Suprapubic skin (tissue), 4 donors: ENCODE measurements around the gene TTC27. TPM values are rescaled to one million over a fixed set of nuclear protein-coding genes. Genes with fewer than 3 reads are reported as not detected.

Experiments
- DNase-seq, 2 donors: peaks; one replicate each; pipeline ENCODE4 v3.0.0-alpha.2; 2019; ENCODE audit warnings: low spot score in 2 of 2
- H3K27ac ChIP-seq: fragments of 200-600 bp; sonication (generic); one replicate; pipeline ENCODE4 v1.5.1; 2019
- H3K27me3 ChIP-seq: fragments of 200-600 bp; sonication (generic); one replicate; pipeline ENCODE4 v1.5.1; 2019
- H3K36me3 ChIP-seq: fragments of 200-600 bp; sonication (generic); one replicate; pipeline ENCODE4 v1.5.1; 2019
- H3K4me1 ChIP-seq: fragments of 200-600 bp; sonication (generic); one replicate; pipeline ENCODE4 v1.5.1; 2019
- H3K4me3 ChIP-seq: fragments of 200-600 bp; sonication (generic); one replicate; pipeline ENCODE4 v1.5.1; 2019; ENCODE audit warnings: mild to moderate bottlenecking
- H3K9me3 ChIP-seq: fragments of 200-600 bp; sonication (generic); one replicate; pipeline ENCODE4 v1.5.1; 2019
- EP300 ChIP-seq: sonication (generic); formaldehyde crosslinking; IDR thresholded peaks from one replicate; pipeline ENCODE4 v1.6.1; 2017; ENCODE audit warnings: antibody characterized with exemption
- POLR2A ChIP-seq, 2 donors: fragments of 450-650 bp; IDR thresholded peaks; one replicate each; pipeline ENCODE4 v1.6.1; 2017; ENCODE audit warnings: antibody characterized with exemption in 2 of 2, mild to moderate bottlenecking in 2 of 2, moderate library complexity in 2 of 2
- POLR2AphosphoS5 ChIP-seq, 3 donors: sonication (generic); formaldehyde crosslinking; IDR thresholded peaks; one replicate each; pipeline ENCODE4 v1.6.1; 2017; ENCODE audit warnings: antibody characterized with exemption in 3 of 3
- WGBS: methylation state at CpG from one replicate; pipeline ENCODE4 v1.1.5; 2018; 5-methylcytosine and 5-hydroxymethylcytosine counted together
- total RNA-seq, 4 donors: library from RNA; depleted of rRNA; stranded (reverse); fragments of >200 nt; gene quantifications; one replicate each; pipeline ENCODE4 v1.1.0, GENCODE V29; 2016
- TF ChIP-seq, protein P1 (sequence below), 2 donors: fragments of 200-600 bp in 1 of 2; fragments of 450-650 bp in 1 of 2; sonication (generic) in 1 of 2; IDR thresholded peaks; one replicate each; pipeline ENCODE4 v1.5.1; 2016 to 2019; ENCODE audit warnings: antibody characterized with exemption in 2 of 2, mild to moderate bottlenecking in 1 of 2, moderate library complexity in 1 of 2

The TTC27 gene
- total RNA-seq, 4 donors from 2014 or later: 14.0 to 32.7 (median 19.1) TPM

DNA sequence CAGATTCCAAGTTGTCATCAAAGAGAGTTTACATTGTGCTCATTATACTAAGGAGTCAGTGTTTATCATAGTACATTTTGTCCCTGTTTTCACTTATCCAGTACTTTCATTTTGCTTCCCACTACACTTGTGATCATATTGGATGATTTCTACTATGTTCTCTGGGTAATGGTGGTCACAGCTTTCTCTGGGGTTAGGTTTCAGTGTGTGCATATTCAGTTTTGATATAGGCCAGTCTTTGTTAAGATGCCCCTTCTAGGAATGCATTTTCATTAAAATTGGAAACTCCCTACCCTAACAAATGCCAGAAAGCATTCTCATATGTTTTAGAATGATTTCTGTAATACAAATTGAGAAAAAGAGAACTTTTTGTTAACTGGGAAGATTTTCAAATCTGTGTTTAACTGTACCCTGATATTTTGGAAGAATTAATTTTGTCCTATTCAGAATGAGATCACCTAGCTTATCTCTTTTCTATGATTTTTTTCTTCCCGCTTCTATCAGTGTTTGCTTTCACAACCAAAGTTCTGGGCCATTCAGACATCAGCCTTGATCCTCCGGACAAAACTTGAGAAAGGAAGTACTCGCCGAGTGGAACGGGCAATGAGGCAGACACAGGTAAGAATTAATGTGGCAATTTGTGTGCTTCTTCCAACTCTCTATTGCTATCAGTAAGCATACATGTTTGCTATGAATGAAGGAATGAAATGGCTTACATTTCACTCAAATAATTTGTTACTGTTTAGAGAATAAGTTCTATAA is 74.6 kb downstream of the TTC27 start:
- Histone ChIP-seq H3K27ac (no peak overlapping the region), H3K4me3 (no peak overlapping the region), H3K4me1 (no peaks in the 10 kb centered on the region), H3K27me3 (no peaks in the 10 kb centered on the region), H3K36me3 (peaks cover 22% of the 10 kb centered on the region), H3K9me3 (no peaks in the 10 kb centered on the region)
- 70% methylated on average over 5 of the region's 5 CpGs for WGBS
- DNase-seq: no peak
- no peak for TF ChIP-seq EP300
- TF ChIP-seq, protein P1, sequence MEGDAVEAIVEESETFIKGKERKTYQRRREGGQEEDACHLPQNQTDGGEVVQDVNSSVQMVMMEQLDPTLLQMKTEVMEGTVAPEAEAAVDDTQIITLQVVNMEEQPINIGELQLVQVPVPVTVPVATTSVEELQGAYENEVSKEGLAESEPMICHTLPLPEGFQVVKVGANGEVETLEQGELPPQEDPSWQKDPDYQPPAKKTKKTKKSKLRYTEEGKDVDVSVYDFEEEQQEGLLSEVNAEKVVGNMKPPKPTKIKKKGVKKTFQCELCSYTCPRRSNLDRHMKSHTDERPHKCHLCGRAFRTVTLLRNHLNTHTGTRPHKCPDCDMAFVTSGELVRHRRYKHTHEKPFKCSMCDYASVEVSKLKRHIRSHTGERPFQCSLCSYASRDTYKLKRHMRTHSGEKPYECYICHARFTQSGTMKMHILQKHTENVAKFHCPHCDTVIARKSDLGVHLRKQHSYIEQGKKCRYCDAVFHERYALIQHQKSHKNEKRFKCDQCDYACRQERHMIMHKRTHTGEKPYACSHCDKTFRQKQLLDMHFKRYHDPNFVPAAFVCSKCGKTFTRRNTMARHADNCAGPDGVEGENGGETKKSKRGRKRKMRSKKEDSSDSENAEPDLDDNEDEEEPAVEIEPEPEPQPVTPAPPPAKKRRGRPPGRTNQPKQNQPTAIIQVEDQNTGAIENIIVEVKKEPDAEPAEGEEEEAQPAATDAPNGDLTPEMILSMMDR (IDR thresholded peaks at IDR 0.05): no peak
- TF ChIP-seq POLR2A (IDR thresholded peaks at IDR 0.05): no peak

DNA sequence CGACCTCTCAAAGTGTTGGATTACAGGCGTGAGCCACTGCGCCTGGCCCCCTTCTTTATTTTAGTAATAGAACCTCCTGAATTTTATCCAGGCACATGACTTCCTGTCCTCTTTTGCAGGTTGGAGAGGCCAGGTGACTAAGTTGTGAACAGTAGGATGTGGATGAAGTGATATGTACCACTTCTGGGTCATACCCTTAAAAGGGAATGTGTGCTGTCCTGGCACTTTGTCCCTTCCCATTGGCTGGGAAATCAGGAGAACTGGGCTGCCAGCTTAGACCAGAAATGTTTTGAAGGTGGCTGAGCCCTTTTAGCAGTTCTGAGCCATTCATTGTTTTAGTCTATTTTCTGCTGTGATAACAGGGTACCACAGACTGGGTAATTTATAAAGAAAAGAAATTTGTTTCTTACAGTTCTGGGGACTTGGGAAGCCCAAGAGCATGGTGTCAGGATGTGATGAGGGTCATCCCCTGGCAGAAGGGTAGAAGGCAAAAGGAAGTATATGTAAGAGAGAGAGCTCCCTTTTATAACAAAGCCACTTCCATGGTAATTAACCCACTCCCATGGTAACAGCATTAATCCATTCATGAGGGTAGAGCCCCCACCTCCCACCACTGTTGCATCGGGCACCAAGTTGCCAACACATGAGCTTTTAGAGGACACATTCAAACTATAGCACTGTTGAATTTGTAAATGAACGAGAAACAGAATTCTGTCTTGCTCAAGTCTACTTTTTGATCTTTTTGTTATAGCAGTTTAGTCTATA is 79.1 kb downstream of the TTC27 start:
- Histone ChIP-seq H3K27me3 (no peaks in the 10 kb centered on the region), H3K9me3 (no peaks in the 10 kb centered on the region), H3K36me3 (peaks cover 22% of the 10 kb centered on the region), H3K4me1 (peaks cover 8% of the 10 kb centered on the region), H3K4me3 (no peak overlapping the region), H3K27ac (no peak overlapping the region)
- 75% methylated on average over 5 of the region's 5 CpGs for WGBS
- DNase-seq: no peak
- TF ChIP-seq EP300 (no peak), POLR2AphosphoS5 (IDR thresholded peaks at IDR 0.05) (no peak), POLR2A (IDR thresholded peaks at IDR 0.05) (no peak)
- TF ChIP-seq, protein P1 (IDR thresholded peaks at IDR 0.05): no peak

DNA sequence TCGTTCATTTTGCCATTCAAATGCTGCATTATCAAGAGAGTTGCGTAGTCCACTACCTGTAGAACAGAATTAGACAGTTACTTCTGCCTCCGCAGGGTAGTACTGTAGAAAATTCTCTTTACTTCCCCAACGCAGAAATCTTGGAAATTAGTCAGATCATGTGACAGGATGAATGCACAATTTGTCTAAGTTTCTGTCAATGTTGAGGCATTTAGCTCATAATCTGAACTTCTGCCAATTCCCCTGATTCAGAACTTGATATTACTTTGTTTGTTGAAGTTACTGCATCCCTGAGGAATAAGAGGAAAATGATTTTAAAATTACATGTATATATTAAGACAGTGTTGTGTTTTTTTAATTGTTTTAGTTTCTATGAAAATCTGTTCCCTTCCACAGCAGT is 83.4 kb downstream of the TTC27 start:
- 54% methylated on average over 4 of the region's 4 CpGs for WGBS
- H3K27ac ChIP-seq: no peak overlapping the region
- DNase-seq: no peak

DNA sequence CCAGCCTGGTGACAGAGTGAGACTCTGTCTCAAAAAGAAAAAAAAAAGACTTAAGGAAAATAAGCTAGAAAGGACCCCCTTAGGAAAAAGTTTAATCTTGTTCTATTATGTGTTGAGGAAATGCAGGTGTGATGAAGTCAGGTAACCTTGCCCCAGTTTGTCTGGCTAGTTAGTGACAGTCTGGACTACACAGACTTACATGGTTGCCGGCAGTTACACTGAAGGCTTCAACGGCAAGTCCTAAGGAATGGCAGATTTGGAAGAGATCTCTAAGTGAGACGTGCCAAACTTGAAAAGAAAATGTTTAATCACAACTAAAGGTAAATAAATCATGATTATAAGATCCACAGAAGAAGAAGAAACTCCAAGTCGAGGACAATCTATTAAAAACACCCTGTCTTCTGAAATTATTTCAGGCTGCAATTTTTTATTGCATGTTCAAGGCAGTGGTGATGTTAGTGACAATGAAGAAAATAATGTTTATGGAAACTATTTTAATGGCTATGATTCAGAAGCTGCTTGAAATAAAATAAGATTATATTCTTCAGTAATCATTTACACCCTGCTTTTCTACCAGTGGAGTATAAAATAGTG is 84.2 kb downstream of the TTC27 start:
- Histone ChIP-seq H3K36me3 (no peaks in the 10 kb centered on the region), H3K4me1 (peaks cover 20% of the 10 kb centered on the region), H3K27ac (no peak overlapping the region), H3K4me3 (no peak overlapping the region), H3K27me3 (no peaks in the 10 kb centered on the region), H3K9me3 (no peaks in the 10 kb centered on the region)
- 19% methylated on average over 4 of the region's 4 CpGs for WGBS
- TF ChIP-seq, protein P1 (IDR thresholded peaks at IDR 0.05): no peak
- TF ChIP-seq POLR2AphosphoS5 (IDR thresholded peaks at IDR 0.05): no peak
- no peak for TF ChIP-seq POLR2A (IDR thresholded peaks at IDR 0.05)
- TF ChIP-seq EP300: no peak
- no peak for DNase-seq

More for the DNA sequence above, 83.4 kb downstream of the TTC27 start:
- no peak for TF ChIP-seq EP300
- TF ChIP-seq, protein P1 (IDR thresholded peaks at IDR 0.05): no peak
- no peak for TF ChIP-seq POLR2AphosphoS5 (IDR thresholded peaks at IDR 0.05)
- TF ChIP-seq POLR2A (IDR thresholded peaks at IDR 0.05): no peak
- Histone ChIP-seq H3K4me3 (no peak overlapping the region), H3K9me3 (no peaks in the 10 kb centered on the region), H3K27me3 (no peaks in the 10 kb centered on the region), H3K36me3 (no peaks in the 10 kb centered on the region), H3K4me1 (peaks cover 20% of the 10 kb centered on the region)

DNA sequence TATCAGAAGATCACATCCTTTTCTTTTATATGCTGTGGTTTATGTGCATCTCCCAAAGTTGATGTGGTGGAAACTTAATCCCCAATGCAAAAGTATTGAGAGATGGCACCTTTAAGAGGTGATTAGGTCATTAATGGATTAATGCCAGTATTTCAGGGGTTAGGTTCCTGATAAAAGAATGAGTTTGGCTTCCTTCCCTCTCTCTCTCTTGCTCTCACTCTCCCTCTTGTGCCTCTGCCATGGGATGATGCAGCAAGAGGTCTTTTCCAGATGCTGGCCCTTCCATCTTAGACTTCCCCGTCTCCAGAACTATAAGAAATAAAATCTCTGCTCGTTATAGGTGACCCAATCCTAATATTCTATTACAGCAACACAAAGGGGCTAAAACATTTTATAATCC is 85.0 kb downstream of the TTC27 start:
- Histone ChIP-seq H3K36me3 (no peaks in the 10 kb centered on the region), H3K27me3 (no peaks in the 10 kb centered on the region), H3K4me1 (peaks cover 20% of the 10 kb centered on the region), H3K27ac (no peak overlapping the region), H3K9me3 (no peaks in the 10 kb centered on the region), H3K4me3 (no peak overlapping the region)
- DNase-seq: no peak
- TF ChIP-seq EP300 (no peak), POLR2AphosphoS5 (IDR thresholded peaks at IDR 0.05) (no peak), POLR2A (IDR thresholded peaks at IDR 0.05) (no peak)
- TF ChIP-seq, protein P1 (IDR thresholded peaks at IDR 0.05): no peak
- 63% methylated on average over 2 of the region's 2 CpGs for WGBS
